Activated CD4-positive, alpha-beta T cell treated with anti-CD3 and anti-CD28 coated beads, Interleukin-2, Interleukin-6, amounts not matched to agents 100 ng/mL and 50 ng/mL, durations not matched to agents 16 hours and 8 hours (primary cell): ENCODE measurements around the gene HSPA1A.

Experiments
- DNase-seq: peaks from one replicate; pipeline ENCODE4 v3.0.0-alpha.2; 2020

The HSPA1A gene

GRCh38 chr6:31815025-31815838, at the start of gene HSPA1A, which contains the start of gene HSPA1L:
TSS of gene HSPA1A (plus strand) at chr6:31815543. CDS start at chr6:31815757, 214 bp downstream.
TSS of gene HSPA1L (minus strand) at chr6:31815283. CDS start at chr6:31811972, 3,311 bp downstream.
- peak; percentile 94 for DNase-seq

GRCh38 chr6:31765559-31765909, 49.8 kb upstream of the HSPA1A start:
- DNase-seq = no peak

- DNase-seq = no peak
Measured at GRCh38 chr6:31765910-31766794, 49.2 kb upstream of the HSPA1A start.

DNA sequence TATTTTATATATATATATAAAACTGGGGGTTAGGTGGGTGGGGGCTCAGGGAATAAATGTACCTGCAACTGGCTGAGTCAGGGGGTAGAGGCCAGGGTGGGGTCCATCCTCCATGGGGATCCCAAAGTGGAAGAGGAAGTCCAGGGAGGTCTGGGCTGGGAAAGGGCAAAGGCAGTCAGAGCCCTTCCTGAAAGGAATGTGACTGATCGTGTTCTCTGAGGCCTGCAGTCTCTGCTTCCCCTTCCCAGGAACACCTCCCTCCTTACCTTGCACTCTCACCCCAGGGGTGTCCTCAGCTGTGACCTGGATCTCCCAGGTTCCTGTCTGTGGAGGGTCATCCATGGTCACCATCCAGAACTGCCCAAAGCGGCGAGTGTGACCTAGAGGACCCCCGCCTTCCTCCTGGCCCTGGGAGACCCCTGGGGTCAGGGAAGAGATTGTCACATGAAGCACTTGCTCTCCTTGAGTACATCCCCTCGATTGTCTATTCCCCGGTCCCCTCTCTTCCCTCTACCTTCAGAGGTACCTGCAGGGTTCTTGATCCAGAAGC, 48.2 kb upstream of the HSPA1A start:
- no peak for DNase-seq

GRCh38 chr6:31768363-31769257, 46.7 kb upstream of the HSPA1A start:
- no peak for DNase-seq

DNA sequence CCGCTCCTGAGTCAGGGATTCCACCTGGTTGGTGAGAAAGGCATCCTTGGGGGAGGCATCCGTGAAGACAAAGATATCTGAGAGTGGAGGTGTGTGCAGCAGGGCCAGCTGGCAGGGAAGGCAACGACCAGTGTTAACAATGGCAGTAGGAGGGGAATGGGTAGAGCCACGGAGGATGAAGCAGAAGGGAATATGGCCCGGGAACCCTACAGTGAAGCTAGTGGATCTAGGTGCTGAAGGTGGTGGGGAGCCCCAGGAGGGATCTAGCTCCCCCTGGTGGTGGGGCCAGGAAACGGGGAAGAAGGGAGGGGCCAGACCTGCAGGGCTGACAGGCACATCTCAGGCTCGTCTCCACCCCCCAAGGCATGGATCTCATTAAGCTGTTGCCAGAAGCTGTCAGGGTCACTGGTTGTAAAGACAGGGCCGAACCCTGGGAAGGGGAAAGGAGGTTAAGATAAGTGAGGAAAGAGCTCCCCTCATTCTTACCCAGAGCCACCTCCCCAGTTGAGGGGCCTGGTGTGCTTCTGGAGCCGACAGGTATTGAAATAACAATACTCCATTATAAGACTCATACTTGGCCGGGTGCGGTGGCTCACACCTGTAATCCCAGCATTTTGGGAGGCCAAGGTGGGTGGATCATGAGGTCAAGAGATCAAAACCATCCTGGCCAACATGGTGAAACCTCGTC, 45.5 kb upstream of the HSPA1A start:
- DNase-seq = peak; percentile 91

DNA sequence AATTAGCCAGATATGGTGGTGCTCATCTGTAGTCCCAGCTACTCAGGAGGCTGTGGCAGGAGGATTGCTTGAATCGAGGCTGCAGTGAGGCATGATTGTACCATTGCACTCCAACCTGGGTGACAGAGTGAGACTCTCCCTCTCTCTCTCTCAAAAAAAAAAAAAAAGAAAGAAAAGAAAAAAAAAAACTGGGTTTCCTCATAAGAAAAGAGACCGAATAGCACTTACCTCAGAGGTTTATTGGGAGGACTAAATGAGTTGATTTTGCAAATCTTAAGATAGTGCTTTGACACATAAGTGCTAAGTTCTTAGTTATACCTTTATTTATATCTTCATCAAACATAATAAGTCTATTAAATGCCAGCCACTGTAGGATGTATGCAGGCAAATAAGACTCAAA, 44.5 kb upstream of the HSPA1A start:
- DNase-seq = no peak

DNA sequence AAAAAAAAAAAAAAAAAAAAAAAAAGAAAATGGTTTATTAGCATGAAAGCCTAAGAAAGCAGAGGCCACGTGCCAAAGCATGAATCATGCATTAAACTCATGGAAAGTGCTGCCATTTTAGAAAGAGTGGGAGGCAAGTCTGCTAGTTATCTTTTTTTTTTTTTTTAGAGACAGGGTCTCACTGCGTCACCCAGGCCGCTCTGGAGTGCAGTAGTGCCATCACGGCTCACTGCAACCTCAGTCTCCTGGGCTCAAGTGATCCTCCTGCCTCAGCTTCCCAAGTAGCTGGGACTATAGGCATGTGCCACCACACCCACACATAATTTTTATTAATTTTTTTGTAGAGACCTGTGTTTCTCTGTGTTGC, 43.4 kb upstream of the HSPA1A start:
- DNase-seq = no peak

DNA sequence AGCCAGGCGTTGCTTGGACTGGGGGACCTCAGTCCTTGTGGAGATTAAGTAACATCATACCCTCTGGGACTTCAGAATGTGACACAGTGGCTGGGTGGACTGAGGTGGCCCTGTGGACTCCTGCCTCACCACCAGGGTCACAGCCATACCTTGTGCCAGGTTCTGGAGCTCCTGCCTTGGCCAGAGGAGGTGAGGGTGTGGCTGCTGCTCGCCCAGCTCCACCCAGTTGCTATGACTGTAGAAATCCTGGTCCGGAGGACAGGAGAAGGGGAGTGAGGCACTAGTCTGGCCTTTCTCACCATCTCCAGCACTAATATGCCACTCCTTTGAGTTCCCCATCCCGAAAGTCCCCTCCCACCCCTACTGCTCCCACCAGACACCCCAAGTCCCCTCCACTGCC, 40.2 kb upstream of the HSPA1A start:
- DNase-seq = no peak

- no peak for DNase-seq
Measured at GRCh38 chr6:31775633-31776484, 39.5 kb upstream of the HSPA1A start.

DNA sequence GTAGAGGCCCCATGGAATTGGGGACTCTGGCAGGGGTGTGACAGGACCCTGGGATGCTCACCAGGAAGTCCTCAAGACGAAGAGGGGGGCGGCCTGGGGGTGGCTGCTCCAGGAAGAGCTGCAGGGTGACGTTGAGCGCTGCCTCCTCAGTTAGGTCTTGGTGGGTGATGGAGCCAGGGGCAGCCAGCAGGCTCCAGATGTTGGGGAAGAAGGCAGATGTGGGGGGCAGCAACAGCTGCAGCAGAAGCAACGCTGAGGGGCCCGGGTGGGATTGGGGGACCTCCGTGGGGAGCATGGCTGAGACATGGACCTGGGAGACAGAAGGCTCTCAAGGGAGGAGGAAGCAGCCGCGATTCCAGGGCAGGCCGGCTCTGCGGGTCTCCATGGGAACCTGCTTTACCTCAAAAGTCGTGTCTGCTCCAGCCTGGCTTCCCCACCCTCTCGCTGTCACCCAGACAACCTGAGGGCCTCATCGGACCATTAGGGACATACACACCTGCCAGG, 38.8 kb upstream of the HSPA1A start:
- DNase-seq = no peak

DNA sequence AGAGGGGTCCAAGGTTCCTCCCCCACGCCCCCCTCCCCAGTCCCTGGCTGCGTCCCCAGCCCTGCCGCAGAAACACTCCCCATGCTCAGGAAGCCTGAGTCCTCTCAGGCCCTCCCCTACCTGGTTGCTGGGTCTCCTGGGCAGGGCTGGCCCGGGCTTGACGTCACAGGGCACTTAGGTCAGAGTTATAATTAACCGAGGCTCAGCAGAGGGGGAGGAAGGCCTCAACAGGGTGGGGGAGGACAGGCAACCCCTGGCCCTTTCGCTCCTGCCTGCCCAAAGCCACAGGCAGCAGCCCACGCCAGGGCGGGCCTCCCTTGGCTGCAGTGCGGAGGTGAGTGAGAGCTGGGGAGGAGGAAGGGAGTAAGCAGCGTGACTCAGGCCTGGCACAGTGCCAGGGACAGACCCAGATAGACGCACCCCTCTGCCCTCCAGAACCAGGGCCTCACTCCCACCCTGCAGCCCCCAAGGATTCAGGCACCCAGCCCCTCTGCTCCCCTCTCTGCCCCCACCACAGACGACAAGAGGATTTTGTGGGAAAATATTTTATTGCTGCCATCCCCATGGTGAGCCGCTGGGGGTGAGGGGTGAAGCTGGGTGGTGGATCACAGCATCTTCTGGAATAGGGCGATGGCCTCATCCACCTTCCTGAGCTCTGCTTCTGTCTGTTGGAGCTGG, 38.2 kb upstream of the HSPA1A start, which contains the start of gene VWA7:
Gene VWA7 (minus strand): TSS at position 340 of the 678 bp plus-strand sequence. CDS start 549 bp downstream, outside the sequence.
- DNase-seq = peak; percentile 78

DNA sequence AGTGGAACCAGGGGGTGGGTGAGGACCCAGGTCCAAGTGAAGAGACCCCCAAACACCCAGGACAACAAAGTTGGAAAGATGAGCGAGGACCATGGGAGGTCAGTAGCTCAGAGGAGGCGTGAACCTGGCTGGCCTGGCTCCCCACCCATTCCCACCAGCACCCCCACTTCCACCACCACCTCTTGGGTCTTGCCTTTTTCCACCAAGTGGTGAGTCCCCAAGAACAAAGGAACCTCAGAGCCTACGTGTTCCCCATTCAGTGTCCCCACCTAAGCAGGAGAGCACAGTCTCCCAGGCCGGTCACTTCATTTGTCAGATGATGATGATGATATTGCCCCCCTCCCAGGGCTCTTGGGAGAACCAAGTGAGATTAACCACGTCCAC, 37.7 kb upstream of the HSPA1A start:
- DNase-seq = no peak

- no peak for DNase-seq
Measured at GRCh38 chr6:31778193-31778592, 37.1 kb upstream of the HSPA1A start.

- DNase-seq = no peak
Measured at GRCh38 chr6:31778999-31779885, 36.1 kb upstream of the HSPA1A start.

- no peak for DNase-seq
Measured at GRCh38 chr6:31779908-31780307, 35.4 kb upstream of the HSPA1A start.

GRCh38 chr6:31780507-31781243, 34.7 kb upstream of the HSPA1A start:
- DNase-seq = no peak
